SK-N-SH (cell line): ENCODE results near the gene TPP2. TPM values are rescaled to one million over a fixed set of nuclear protein-coding genes. Genes with fewer than 3 reads are reported as not detected.

Experiments
- CTCF ChIA-PET: fragments of 300-600, 350-600 bp; formaldehyde crosslinking; extraction: SDS; loops from one replicate; lab custom pipeline; 2021; lab: Yijun Ruan, JAX
- POLR2A ChIA-PET: fragments of 350-600 bp; sonication (Branson Sonifier 250); formaldehyde crosslinking; extraction: SDS; loops from one replicate; lab custom pipeline; 2020; ENCODE audit warnings: antibody characterized with exemption, inconsistent platforms; lab: Yijun Ruan, JAX
- DNase-seq: peaks from one replicate; pipeline ENCODE4 v3.0.0; 2012
- H2AFZ ChIP-seq: fragments of 200-600 bp; sonication (generic); 2 replicates; pipeline ENCODE4 v1.8.1; 2016; ENCODE audit warnings: antibody characterized with exemption, mild to moderate bottlenecking, low read depth
- H3F3A ChIP-seq: fragments of 200-600 bp; sonication (generic); replicated peaks from 2 replicates; pipeline ENCODE3; 2016; ENCODE audit warnings: antibody characterized with exemption, mild to moderate bottlenecking; ENCODE audit not compliant: insufficient read depth
- H3K27ac ChIP-seq, 2 experiments: fragments of 200-500 bp in 1 of 2; fragments of 200-600 bp in 1 of 2; sonication (Bioruptor generic) in 1 of 2; sonication (generic), shearing (Covaris generic) in 1 of 2; 2 replicates each; pipeline versions ENCODE4 v1.5.1 to v1.6.1; 2014 to 2016; ENCODE audit warnings: low read depth in 2 of 2, inconsistent platforms in 1 of 2, low read length in 1 of 2, mild to moderate bottlenecking in 1 of 2, mixed read lengths in 1 of 2
- H3K27me3 ChIP-seq: fragments of 200-600 bp; sonication (generic), shearing (Covaris generic); 2 replicates; pipeline ENCODE4 v1.6.1; 2016; ENCODE audit warnings: mixed run types; ENCODE audit not compliant: insufficient read depth
- H3K36me3 ChIP-seq, 2 experiments: fragments of 200-500 bp in 1 of 2; fragments of 200-600 bp in 1 of 2; sonication (Bioruptor generic) in 1 of 2; sonication (generic) in 1 of 2; replicated peaks in 1 of 2; 2 replicates each; pipeline versions ENCODE3 to v1.5.1; 2014 to 2016; ENCODE audit warnings: low read length in 1 of 2, mild to moderate bottlenecking in 1 of 2; ENCODE audit not compliant: insufficient read depth in 2 of 2, control insufficient read depth in 1 of 2
- H3K4me1 ChIP-seq, 2 experiments: fragments of 200-500 bp in 1 of 2; fragments of 200-600 bp in 1 of 2; sonication (Bioruptor generic) in 1 of 2; sonication (generic), shearing (Covaris generic) in 1 of 2; 2 replicates each; pipeline versions ENCODE4 v1.5.1 to v1.6.1; 2014 to 2016; ENCODE audit warnings: low read depth in 1 of 2, low read length in 1 of 2, mixed run types in 1 of 2; ENCODE audit not compliant: insufficient read depth in 2 of 2, control insufficient read depth in 1 of 2
- H3K4me2 ChIP-seq: fragments of 200-600 bp; sonication (generic), shearing (Covaris generic); 2 replicates; pipeline ENCODE4 v1.6.1; 2017; ENCODE audit warnings: mixed run types
- H3K4me3 ChIP-seq, 2 experiments: fragments of 200-500 bp in 1 of 2; fragments of 200-600 bp in 1 of 2; sonication (Bioruptor generic) in 1 of 2; sonication (generic), shearing (Covaris generic) in 1 of 2; 2 replicates each; pipeline versions ENCODE4 v1.5.1 to v1.8.1; 2014 to 2016; ENCODE audit warnings: low read depth in 2 of 2, inconsistent platforms in 1 of 2, low read length in 1 of 2, mild to moderate bottlenecking in 1 of 2, mixed read lengths in 1 of 2, moderate library complexity in 1 of 2
- H3K79me2 ChIP-seq: fragments of 200-600 bp; sonication (generic); 2 replicates; pipeline ENCODE4 v1.8.1; 2017; ENCODE audit warnings: mild to moderate bottlenecking; ENCODE audit not compliant: insufficient read depth
- H3K9ac ChIP-seq: fragments of 200-600 bp; sonication (generic); 2 replicates; pipeline ENCODE4 v1.6.1; 2017; ENCODE audit warnings: mixed run types
- H3K9me2 ChIP-seq: fragments of 200-600 bp; sonication (generic); 2 replicates; pipeline ENCODE4 v1.6.1; 2017; ENCODE audit warnings: mixed run types
- H3K9me3 ChIP-seq: fragments of 200-600 bp; sonication (generic); 2 replicates; pipeline ENCODE4 v1.6.1; 2017; ENCODE audit warnings: mixed run types, mild to moderate bottlenecking, moderate library complexity
- H4K20me1 ChIP-seq: fragments of 200-600 bp; sonication (generic); 2 replicates; pipeline ENCODE4 v1.6.1; 2017; ENCODE audit warnings: mild to moderate bottlenecking, mixed run types; ENCODE audit not compliant: insufficient read depth
- EP300 ChIP-seq, 2 experiments: IDR thresholded peaks; 2 replicates each; pipeline versions ENCODE4 v1.4.0 to v1.6.1; 2012; ENCODE audit warnings: borderline replicate concordance in 1 of 2, low read depth in 1 of 2, low read length in 1 of 2
- EZH2phosphoT487 ChIP-seq: fragments of 200-600 bp; sonication (generic); IDR thresholded peaks from 2 replicates; pipeline ENCODE4 v1.6.1; 2017; ENCODE audit warnings: low read depth, mixed run types, mild to moderate bottlenecking, antibody characterized with exemption, moderate library complexity, borderline replicate concordance
- FOSL2 ChIP-seq: IDR thresholded peaks from 2 replicates; pipeline ENCODE4 v1.4.0; 2012; ENCODE audit warnings: low read depth, mild to moderate bottlenecking, moderate library complexity, borderline replicate concordance
- FOXJ3 ChIP-seq: sonication (generic); formaldehyde crosslinking; IDR thresholded peaks from 2 replicates; pipeline ENCODE4 v1.5.1; 2020; ENCODE audit warnings: mild to moderate bottlenecking, missing genetic modification reagents
- FOXM1 ChIP-seq: IDR thresholded peaks from 2 replicates; pipeline ENCODE4 v1.4.0; 2012; ENCODE audit warnings: low read depth, mild to moderate bottlenecking
- GABPA ChIP-seq: IDR thresholded peaks from 2 replicates; pipeline ENCODE4 v1.4.0; 2012; ENCODE audit warnings: low read depth, mild to moderate bottlenecking
- JUND ChIP-seq: IDR thresholded peaks from 2 replicates; pipeline ENCODE4 v1.4.0; 2012
- MAX ChIP-seq: IDR thresholded peaks from 2 replicates; pipeline ENCODE4 v1.4.0; 2012; ENCODE audit warnings: low read depth
- MXI1 ChIP-seq: IDR thresholded peaks from 2 replicates; pipeline ENCODE4 v1.6.1; 2012; ENCODE audit warnings: mild to moderate bottlenecking, low read depth, low read length, improper control_type of control experiment
- NFIC ChIP-seq: IDR thresholded peaks from 2 replicates; pipeline ENCODE4 v1.4.0; 2012; ENCODE audit warnings: borderline replicate concordance
- RCOR1 ChIP-seq: fragments of 150-350 bp; IDR thresholded peaks from 2 replicates; pipeline ENCODE4 v1.6.1; 2017; ENCODE audit warnings: antibody characterized with exemption, low read length
- RFX5 ChIP-seq: IDR thresholded peaks from 2 replicates; pipeline ENCODE4 v1.6.1; 2012; ENCODE audit warnings: mild to moderate bottlenecking, improper control_type of control experiment, low read length
- SMC3 ChIP-seq: IDR thresholded peaks from 2 replicates; pipeline ENCODE4 v1.6.1; 2012; ENCODE audit warnings: low read depth, low read length, improper control_type of control experiment
- TAF1 ChIP-seq: IDR thresholded peaks from 2 replicates; pipeline ENCODE4 v1.6.1; 2012; ENCODE audit warnings: low read depth, mild to moderate bottlenecking, low read length, moderate library complexity, borderline replicate concordance
- TCF12 ChIP-seq: IDR thresholded peaks from 2 replicates; pipeline ENCODE4 v1.4.0; 2012
- TEAD4 ChIP-seq: IDR thresholded peaks from 2 replicates; pipeline ENCODE4 v1.4.0; 2012; ENCODE audit warnings: mild to moderate bottlenecking, borderline replicate concordance; ENCODE audit not compliant: insufficient read depth
- WGBS: methylation state at CpG from one replicate; pipeline ENCODE4 v1.1.6; 2017; ENCODE audit warnings: low lambda C conversion rate; 5-methylcytosine and 5-hydroxymethylcytosine counted together
- polyA plus RNA-seq, 3 experiments: library from polyadenylated mRNA; depleted of rRNA; stranded (reverse); fragments of >200 nt; gene quantifications; 2 replicates each; pipeline ENCODE4 v1.2.3, GENCODE V29; 2012
- TF ChIP-seq, protein P1 (sequence below): fragments of 150-350 bp; IDR thresholded peaks from 2 replicates; pipeline ENCODE4 v1.6.1; 2017; ENCODE audit warnings: antibody characterized with exemption, low read length, low read depth, borderline replicate concordance
- TF ChIP-seq, protein P2 (sequence below): fragments of 200-600 bp; sonication (generic); IDR thresholded peaks from 2 replicates; pipeline ENCODE4 v1.6.1; 2017; ENCODE audit warnings: antibody characterized with exemption, mild to moderate bottlenecking, moderate library complexity
- TF ChIP-seq, protein P3 (sequence below): IDR thresholded peaks from 2 replicates; pipeline ENCODE4 v1.4.0; 2012; ENCODE audit warnings: low read depth, borderline replicate concordance
- TF ChIP-seq, protein P4 (sequence below): IDR thresholded peaks from 2 replicates; pipeline ENCODE4 v1.4.0; 2012; ENCODE audit warnings: low read depth, borderline replicate concordance

Gene TPP2
- polyA plus RNA-seq, 1 of the 3 experiments (the other 2 are of a cell fraction): 8.3 TPM

DNA sequence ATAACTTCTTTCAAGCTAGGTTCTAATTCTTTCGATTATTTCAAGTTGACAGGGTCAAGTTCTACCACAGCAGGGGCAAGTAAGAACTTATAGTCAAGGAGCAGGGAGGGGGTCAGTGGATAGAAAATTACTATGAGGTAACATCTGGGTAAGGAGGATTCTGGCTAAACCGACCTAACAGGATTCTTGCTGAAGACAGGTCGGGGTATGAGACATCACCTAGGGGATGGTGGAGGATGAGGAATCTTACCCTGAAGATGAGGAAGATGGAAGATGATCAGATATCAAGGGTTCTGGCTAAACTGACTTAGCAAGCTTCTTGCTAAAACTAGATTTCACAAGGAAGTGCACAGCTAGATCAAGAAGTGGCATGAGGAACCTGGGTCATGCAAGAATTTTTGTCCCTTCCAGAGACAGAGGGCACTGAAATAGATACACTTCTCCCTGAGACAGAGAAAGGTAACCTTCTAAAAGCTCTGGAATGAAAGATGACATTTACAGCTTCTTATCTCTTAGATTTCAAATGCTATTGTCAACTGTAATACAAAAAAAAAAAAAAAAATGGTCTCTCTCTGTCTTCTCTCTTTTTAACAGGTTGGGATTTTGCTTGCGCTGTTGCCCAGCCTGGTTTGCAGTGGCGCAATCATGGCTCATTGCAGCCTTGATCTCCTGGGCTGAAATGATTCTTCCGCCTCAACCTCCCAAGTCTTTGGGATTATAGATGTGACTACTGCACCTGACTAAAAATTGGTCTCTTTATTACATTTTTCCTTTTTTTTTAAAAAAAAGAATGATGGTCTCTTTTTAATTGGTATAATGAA, 107.7 kb downstream of the TPP2 start (continued):
- TF ChIP-seq, protein P1, sequence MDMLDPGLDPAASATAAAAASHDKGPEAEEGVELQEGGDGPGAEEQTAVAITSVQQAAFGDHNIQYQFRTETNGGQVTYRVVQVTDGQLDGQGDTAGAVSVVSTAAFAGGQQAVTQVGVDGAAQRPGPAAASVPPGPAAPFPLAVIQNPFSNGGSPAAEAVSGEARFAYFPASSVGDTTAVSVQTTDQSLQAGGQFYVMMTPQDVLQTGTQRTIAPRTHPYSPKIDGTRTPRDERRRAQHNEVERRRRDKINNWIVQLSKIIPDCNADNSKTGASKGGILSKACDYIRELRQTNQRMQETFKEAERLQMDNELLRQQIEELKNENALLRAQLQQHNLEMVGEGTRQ: no peak
- no peak for TF ChIP-seq EZH2phosphoT487
- TF ChIP-seq TAF1: no peak
- TF ChIP-seq FOSL2: no peak
- no peak for TF ChIP-seq NFIC
- no peak for TF ChIP-seq SMC3
- TF ChIP-seq, protein P2, sequence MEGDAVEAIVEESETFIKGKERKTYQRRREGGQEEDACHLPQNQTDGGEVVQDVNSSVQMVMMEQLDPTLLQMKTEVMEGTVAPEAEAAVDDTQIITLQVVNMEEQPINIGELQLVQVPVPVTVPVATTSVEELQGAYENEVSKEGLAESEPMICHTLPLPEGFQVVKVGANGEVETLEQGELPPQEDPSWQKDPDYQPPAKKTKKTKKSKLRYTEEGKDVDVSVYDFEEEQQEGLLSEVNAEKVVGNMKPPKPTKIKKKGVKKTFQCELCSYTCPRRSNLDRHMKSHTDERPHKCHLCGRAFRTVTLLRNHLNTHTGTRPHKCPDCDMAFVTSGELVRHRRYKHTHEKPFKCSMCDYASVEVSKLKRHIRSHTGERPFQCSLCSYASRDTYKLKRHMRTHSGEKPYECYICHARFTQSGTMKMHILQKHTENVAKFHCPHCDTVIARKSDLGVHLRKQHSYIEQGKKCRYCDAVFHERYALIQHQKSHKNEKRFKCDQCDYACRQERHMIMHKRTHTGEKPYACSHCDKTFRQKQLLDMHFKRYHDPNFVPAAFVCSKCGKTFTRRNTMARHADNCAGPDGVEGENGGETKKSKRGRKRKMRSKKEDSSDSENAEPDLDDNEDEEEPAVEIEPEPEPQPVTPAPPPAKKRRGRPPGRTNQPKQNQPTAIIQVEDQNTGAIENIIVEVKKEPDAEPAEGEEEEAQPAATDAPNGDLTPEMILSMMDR: no peak
- TF ChIP-seq GABPA: no peak
- no peak for TF ChIP-seq FOXM1
- no peak for TF ChIP-seq FOXJ3 (CRISPR knock-in tag)

GRCh38 chr13:102707467-102707866, 110.7 kb downstream of the TPP2 start:
- peaks cover 16% of the 10 kb centered on the region for H3F3A ChIP-seq
- POLR2A ChIA-PET: no interaction called here
- no peak overlapping the region for H3K4me3 ChIP-seq
- no peaks in the 10 kb centered on the region for H3K9me3 ChIP-seq
- no peaks in the 10 kb centered on the region for H4K20me1 ChIP-seq
- H3K36me3 ChIP-seq: no peaks in the 10 kb centered on the region
- WGBS: 2% methylated on average over 4 of the region's 4 CpGs
- H3K4me1 ChIP-seq: peaks cover 13 to 22% of the 10 kb centered on the region in 2 experiments
- peak; percentile 53 for DNase-seq
- no peaks in the 10 kb centered on the region for H3K27me3 ChIP-seq
- H2AFZ ChIP-seq: no peak overlapping the region
- peak overlapping the region; percentile 39; the same call in 1 of the 2 replicates for H3K4me2 ChIP-seq
- no peaks in the 10 kb centered on the region for H3K79me2 ChIP-seq
- H3K9me2 ChIP-seq: no peaks in the 10 kb centered on the region
- H3K9ac ChIP-seq: no peak overlapping the region
- peak overlapping the region; percentile 47 to 74 for H3K27ac ChIP-seq
- CTCF ChIA-PET: interaction anchor here (1.3 to 1.5 kb wide), 2 partner anchors 19 to 100 kb away, joined by 4 read pairs; no protein-coding TSS in a partner anchor
- TF ChIP-seq, protein P3, sequence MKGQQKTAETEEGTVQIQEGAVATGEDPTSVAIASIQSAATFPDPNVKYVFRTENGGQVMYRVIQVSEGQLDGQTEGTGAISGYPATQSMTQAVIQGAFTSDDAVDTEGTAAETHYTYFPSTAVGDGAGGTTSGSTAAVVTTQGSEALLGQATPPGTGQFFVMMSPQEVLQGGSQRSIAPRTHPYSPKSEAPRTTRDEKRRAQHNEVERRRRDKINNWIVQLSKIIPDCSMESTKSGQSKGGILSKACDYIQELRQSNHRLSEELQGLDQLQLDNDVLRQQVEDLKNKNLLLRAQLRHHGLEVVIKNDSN: peak; percentile 44; the same call in 1 of the 2 replicates
- TF ChIP-seq NFIC (peak; percentile 87), RCOR1 (peak; percentile 78), TEAD4 (0 out of 2 replicates have a peak, but pooled peaks have one; percentile 52), JUND (peak; percentile 92), MXI1 (peak; percentile 59; the same call in 1 of the 2 replicates), FOSL2 (peak; percentile 85), TCF12 (peak; percentile 75; the same call in 1 of the 2 replicates), SMC3 (no peak), RFX5 (no peak), EP300 (IDR thresholded peaks at IDR 0.05; ENCODE audit: borderline replicate concordance in 1 of 2, low read depth in 1 of 2, low read length in 1 of 2) (peak; percentile 34 to 47; a peak in 3 of 4 replicates), MAX (peak; percentile 73), FOXM1 (0 out of 2 replicates have a peak, but pooled peaks have one; percentile 22)
- TF ChIP-seq, protein P4, sequence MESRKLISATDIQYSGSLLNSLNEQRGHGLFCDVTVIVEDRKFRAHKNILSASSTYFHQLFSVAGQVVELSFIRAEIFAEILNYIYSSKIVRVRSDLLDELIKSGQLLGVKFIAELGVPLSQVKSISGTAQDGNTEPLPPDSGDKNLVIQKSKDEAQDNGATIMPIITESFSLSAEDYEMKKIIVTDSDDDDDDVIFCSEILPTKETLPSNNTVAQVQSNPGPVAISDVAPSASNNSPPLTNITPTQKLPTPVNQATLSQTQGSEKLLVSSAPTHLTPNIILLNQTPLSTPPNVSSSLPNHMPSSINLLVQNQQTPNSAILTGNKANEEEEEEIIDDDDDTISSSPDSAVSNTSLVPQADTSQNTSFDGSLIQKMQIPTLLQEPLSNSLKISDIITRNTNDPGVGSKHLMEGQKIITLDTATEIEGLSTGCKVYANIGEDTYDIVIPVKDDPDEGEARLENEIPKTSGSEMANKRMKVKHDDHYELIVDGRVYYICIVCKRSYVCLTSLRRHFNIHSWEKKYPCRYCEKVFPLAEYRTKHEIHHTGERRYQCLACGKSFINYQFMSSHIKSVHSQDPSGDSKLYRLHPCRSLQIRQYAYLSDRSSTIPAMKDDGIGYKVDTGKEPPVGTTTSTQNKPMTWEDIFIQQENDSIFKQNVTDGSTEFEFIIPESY: no peak
- TF ChIP-seq, protein P1: no peak
